SW480 (cell line): ENCODE data around the gene PSMC6.
A peak's percentile ranks its signal among the peaks of the same experiment; 100 is the strongest.

Experiments used
- DNase-seq: peaks from one replicate; pipeline ENCODE4 v3.0.0-alpha.2; 2016; ENCODE audit warnings: low spot score

PSMC6 gene

GRCh38 chr14:52706724-52707706, at the start of gene PSMC6:
Gene PSMC6 (plus strand): TSS chr14:52707200. CDS start chr14:52707220, 20 bp downstream.
- peak; percentile 93 for DNase-seq

DNA sequence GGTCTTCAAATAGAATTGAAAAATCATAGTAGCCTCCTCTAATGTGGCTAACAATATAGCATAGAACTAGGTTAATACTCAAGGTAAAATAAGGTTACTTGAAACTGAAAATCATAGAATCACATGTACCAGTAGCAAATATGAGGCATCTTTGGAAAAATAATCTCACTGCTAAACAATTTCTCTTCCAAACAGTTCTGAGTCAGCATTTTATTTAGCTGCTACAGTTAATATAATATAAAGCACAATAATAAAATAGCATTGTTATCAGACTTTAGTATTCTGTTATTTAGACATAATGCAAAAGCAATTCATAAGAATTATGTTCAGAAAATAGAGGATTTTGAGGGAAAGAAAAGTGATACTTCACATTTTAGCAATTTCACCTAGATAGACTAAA, 46.7 kb upstream of the PSMC6 start:
- DNase-seq, result no peak

GRCh38 chr14:52660832-52661231, 46.2 kb upstream of the PSMC6 start:
- no peak for DNase-seq

- no peak for DNase-seq
Measured at GRCh38 chr14:52661314-52661713, 45.7 kb upstream of the PSMC6 start.

DNA sequence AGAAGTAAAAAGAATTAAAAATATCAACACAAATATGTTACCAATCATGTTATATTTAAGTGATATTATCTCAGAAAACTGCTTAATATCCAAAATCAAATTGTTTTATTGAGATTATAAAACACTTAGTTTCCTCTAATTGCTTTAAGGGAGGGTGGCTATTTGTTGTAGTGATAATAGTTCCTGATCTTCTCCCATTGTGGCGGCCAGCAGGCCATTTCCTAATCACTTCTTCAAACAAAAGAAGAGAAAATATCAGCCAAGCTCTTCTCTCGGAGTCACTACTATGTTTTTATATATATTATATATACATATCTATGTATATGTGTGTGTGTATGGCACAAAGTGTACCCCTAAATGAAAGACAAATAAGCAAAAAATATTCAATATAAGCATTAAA, 43.1 kb upstream of the PSMC6 start:
- DNase-seq, result no peak

DNA sequence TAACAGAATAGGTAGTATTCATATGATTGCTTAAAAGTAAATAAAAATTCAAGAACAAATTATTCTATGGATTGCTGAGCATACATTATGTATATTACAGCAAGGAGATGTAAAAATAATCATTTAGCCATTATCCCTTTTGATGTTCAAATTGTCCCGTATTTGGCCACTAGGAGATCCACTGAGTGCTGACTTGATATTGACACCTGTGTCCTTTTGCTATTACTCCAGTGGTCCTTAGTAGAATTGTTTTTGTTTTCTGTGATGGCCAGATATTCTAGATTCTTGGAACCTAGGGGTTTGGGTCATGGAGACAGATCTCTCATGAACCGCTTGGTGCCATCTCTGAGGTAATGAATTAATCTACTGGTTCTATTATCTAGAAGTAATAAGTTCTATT, 28.4 kb upstream of the PSMC6 start:
- DNase-seq, result peak; percentile 34

- DNase-seq, result no peak
Measured at GRCh38 chr14:52683985-52684520, 22.9 kb upstream of the PSMC6 start.

- DNase-seq, result no peak
Measured at GRCh38 chr14:52686176-52686575, 20.8 kb upstream of the PSMC6 start.

DNA sequence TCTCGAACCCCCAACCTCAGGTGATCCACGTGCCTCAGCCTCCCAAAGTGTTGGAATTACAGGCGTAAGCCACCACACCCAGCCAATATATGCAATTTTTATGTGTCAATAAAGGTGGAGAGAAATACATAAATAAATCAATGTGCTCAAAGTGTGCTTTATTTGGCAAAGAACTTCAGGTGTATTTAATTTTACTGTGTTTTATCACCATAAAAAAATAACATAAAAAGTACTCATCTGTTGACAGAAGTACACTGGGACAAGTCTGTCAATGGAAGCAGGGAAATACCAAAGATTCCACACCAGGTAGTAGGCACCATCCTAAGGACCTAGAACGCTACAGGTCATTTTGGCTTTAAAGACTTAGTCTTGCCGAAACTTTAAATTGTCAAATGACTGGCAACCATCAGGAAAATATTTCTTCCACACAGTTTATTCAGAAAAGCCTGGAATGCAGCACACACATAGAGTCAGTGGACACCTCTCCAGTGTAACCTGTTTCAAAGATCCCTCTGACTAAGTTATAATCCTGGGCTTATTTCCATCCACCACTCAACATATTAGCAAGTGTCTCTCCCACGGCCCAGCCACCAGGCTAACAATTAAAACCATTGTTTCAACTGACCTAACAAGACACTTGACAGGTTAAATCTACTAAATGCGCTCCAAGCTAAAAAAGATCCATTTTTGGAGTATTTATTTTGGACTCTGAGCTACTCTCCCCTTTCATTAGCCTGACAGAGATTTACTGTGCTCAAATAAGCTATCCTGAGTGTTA, 15.8 kb upstream of the PSMC6 start:
- DNase-seq, result no peak

DNA sequence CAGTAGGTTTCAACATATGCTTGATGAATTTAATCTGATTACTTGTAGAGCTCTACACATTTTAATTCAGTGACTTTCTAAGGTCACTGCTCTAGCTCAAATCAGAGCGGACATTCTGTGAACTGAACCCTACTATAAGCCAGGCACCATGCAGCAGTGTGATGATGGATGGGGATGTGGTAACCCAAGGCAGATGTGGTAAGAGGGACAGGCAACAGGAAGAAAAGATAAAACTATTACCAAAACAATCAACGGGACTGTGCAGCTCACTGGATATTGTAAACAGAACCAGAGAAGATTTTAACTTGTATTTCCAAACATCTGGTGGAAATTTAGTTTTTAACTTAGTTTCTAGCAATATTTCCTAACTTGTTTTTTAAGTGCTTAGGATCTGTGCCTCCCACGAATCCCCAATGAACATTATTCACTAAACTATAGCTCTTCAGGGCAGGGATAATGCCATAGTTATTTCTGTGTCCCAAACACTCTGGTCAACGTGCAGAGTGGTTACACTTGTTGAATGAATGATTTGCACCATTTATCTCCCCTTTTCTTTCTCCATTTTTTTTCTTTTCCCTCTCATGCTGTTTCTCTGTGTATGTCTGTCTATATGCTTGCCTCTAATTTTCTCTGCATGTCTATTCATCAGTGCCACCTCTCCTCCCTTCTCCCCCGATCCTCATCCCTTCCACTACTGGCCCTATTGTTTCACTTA, 14.6 kb upstream of the PSMC6 start:
- no peak for DNase-seq

DNA sequence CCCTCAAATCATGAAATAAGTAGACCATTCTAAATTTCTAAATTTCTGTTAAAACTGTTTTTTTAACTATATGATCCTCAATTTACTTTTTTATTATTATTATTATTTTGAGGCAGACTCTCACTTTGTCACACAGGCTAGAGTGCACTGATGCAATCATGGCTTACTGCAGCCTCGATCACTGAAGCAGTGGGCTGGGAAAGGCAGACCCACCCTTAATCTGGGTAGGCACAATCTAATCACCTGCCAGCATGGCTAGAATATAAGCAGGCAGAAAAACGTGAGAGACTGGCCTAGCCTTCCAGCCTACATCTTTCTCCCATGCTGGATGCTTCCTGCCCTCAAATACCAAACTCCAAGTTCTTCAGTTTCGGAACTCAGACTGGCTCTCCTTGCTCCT, 14.0 kb upstream of the PSMC6 start:
- DNase-seq, result no peak

- no peak for DNase-seq
Measured at GRCh38 chr14:52693532-52693931, 13.5 kb upstream of the PSMC6 start.

DNA sequence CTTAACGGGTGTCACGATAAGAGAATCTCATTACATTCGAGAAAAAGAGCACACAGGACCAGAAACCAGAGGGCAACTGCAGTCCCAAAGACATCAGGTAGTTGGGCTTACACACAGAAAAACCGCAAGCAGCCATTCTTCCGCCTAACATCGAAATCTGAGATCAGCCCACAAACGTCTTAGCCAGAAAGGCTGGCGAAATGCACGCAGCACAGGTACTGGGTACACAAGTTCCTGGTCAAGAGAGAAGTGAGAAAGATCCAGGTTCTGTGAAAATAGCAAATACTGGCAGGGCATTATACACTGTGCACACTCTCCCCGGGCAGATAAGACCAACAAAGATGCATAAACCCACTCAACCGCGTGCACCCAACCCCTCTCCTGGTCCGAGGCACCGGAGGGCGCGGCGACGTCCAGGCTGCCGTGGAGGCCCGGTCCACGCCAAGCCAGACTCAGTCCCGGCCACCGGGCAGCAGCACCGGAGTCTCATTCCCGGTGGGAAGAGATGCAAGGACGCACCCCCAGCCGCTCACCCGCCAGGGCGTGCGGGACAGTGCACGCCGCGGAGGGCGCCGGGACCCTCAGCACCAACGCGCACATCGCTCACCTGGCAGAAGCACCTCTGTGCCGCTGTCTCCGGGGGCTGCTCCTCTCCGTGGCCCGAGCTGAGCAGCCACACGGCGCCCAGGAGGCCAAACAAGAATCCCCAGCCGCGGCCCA, 12.1 kb upstream of the PSMC6 start:
- DNase-seq, result peak; percentile 57

DNA sequence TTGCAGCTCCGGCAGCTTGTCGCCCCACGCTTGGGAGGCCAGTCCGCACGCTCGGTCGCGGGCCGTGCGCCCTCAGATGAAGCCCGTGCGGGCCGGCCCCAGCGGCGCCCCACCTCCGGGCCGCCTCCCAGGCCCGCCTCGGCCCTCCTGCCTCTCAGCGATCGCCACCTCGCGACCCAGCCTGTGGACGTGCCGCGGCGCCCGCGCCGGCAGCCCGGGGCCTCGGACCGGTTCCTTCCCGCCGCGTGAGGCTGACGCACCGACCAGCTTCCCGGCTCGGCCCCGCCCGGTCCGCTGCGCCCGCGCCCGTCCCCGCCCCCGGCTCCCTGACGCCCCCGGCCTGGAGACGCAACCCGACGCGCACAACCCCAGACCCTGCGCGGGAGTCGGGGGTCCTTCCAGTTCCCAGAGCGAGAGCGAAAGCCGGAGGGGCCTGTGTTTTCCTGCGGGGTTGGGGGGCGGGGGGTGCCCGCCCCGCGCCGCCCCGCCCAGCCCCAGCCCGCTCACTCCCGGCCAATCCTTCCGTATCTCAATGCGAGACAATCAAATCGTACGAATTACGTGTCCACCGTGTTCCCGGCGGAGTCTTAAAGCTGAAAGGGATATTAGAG, 11.4 kb upstream of the PSMC6 start, which contains the start of gene ERO1A:
ERO1A (minus strand) TSS at position 78 of the 611 bp plus-strand sequence; CDS start at position 1, 77 bp downstream.
- DNase-seq, result peak; percentile 71

- DNase-seq, result peak; percentile 90
Measured at GRCh38 chr14:52700701-52701172, 6.3 kb upstream of the PSMC6 start.

GRCh38 chr14:52701223-52701622, 5.8 kb upstream of the PSMC6 start:
- DNase-seq, result peak; percentile 9

GRCh38 chr14:52703225-52703624, 3.8 kb upstream of the PSMC6 start:
- no peak for DNase-seq

DNA sequence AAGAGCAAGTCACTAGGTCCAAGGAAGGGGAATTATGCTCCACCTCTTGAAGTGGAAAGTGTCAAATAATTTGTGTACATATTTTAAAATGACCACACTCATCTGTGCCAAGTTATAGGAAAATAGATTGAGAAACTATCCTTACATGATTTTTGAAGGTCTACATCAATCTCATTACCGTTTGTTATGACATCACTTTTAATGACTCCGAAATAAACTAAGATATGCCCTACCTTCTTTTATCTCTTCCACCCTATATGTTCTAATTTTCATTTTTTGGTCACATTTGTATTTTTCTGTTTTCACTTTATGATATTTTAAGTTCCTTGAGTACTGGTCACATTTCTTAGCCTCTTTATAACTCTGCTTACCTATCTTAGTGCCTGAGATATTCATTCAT, 3.3 kb upstream of the PSMC6 start:
- no peak for DNase-seq

DNA sequence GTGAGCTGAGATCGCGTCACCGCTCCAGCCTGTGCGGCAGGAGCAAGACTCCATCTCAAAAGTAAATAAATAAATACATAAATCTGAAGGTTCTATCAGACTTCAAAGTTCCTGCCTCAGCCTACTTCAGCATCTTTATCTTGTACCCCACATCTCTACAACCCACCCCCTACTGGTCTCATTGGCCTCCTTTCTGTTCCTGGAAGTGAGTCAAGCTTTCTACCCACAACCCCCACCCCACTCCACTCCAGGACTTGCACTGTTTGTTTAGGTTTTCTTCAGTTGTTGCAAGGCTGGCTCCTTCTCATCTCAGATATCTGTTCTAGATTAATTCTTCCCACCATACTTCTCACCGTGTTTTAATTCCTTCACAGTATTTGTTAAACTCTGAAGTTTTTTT, 714 bp upstream of the PSMC6 start:
- DNase-seq, result peak; percentile 11

- DNase-seq, result no peak
Measured at GRCh38 chr14:52711666-52712065, 4.7 kb downstream of the PSMC6 start.

- DNase-seq, result no peak
Measured at GRCh38 chr14:52716155-52716554, 9.2 kb downstream of the PSMC6 start.
